Hepatocyte (in vitro differentiated cells): Measurements from ENCODE around the gene ZCWPW2. TPM values are rescaled to one million over a fixed set of nuclear protein-coding genes. Genes with fewer than 3 reads are reported as not detected.
A peak's percentile ranks its signal among the peaks of the same experiment; 100 is the strongest.

ENCODE experiments used
- DNase-seq: peaks from one replicate; pipeline ENCODE4 v3.0.0-alpha.2; 2016; ENCODE audit warnings: low spot score
- H2AFZ ChIP-seq: fragments of 200-600 bp; sonication (generic); 2 replicates; pipeline ENCODE4 v1.6.0; 2016; ENCODE audit warnings: antibody characterized with exemption, mild to moderate bottlenecking
- H3K27ac ChIP-seq: fragments of 200-600 bp; sonication (generic); 2 replicates; pipeline ENCODE4 v1.5.1; 2016; ENCODE audit warnings: mild to moderate bottlenecking
- H3K27me3 ChIP-seq: fragments of 200-600 bp; sonication (generic); 2 replicates; pipeline ENCODE4 v1.6.1; 2016
- H3K36me3 ChIP-seq: fragments of 200-600 bp; sonication (generic); replicated peaks from 2 replicates; pipeline ENCODE4 v1.5.1; 2016; ENCODE audit warnings: low read depth; ENCODE audit not compliant: insufficient read depth
- H3K4me1 ChIP-seq: fragments of 200-600 bp; sonication (generic); 2 replicates; pipeline ENCODE4 v1.5.1; 2016; ENCODE audit warnings: mild to moderate bottlenecking, moderate library complexity; ENCODE audit not compliant: insufficient read depth
- H3K4me2 ChIP-seq: fragments of 200-600 bp; sonication (generic); 2 replicates; pipeline ENCODE4 v1.6.0; 2016
- H3K4me3 ChIP-seq: fragments of 200-600 bp; sonication (generic); 2 replicates; pipeline ENCODE4 v1.5.1; 2016; ENCODE audit warnings: mild to moderate bottlenecking
- H3K79me2 ChIP-seq: fragments of 200-600 bp; sonication (generic); 2 replicates; pipeline ENCODE4 v1.6.0; 2017; ENCODE audit warnings: mild to moderate bottlenecking
- H3K9me2 ChIP-seq: fragments of 200-600 bp; sonication (generic); replicated peaks from 2 replicates; pipeline ENCODE4 v1.6.0; 2017; ENCODE audit warnings: mild to moderate bottlenecking; ENCODE audit not compliant: insufficient read depth
- H3K9me3 ChIP-seq: fragments of 200-600 bp; sonication (generic); 2 replicates; pipeline ENCODE4 v1.5.1; 2016; ENCODE audit warnings: low read depth, mild to moderate bottlenecking
- H4K20me1 ChIP-seq: fragments of 200-600 bp; sonication (generic); 2 replicates; pipeline ENCODE4 v1.6.0; 2016; ENCODE audit warnings: mild to moderate bottlenecking; ENCODE audit not compliant: insufficient read depth, poor library complexity, severe bottlenecking
- EZH2 ChIP-seq: fragments of 200-600 bp; sonication (generic); IDR thresholded peaks from 2 replicates; pipeline ENCODE4 v1.6.1; 2016; ENCODE audit warnings: antibody characterized with exemption, mild to moderate bottlenecking, borderline replicate concordance
- EZH2phosphoT487 ChIP-seq: fragments of 200-600 bp; sonication (generic); IDR thresholded peaks from one replicate; pipeline ENCODE4 v1.6.1; 2018; ENCODE audit warnings: antibody characterized with exemption, mild to moderate bottlenecking, low read depth, moderate library complexity; ENCODE audit not compliant: unreplicated experiment, severe bottlenecking
- WGBS: methylation state at CpG from one replicate; pipeline ENCODE4 v1.1.6; 2016; ENCODE audit warnings: low lambda C conversion rate; ENCODE audit errors: missing lambda C conversion rate; 5-methylcytosine and 5-hydroxymethylcytosine counted together
- polyA plus RNA-seq: library from polyadenylated mRNA; unstranded; fragments of >200 nt; fragmentation: Nextera tagmentation; extraction: Ambion mirVana; gene quantifications from 2 replicates; pipeline ENCODE4 v1.2.1, GENCODE V29; 2016
- total RNA-seq: library from RNA; depleted of rRNA; stranded (reverse); fragments of >200 nt; gene quantifications from 2 replicates; pipeline ENCODE4 v1.2.3, GENCODE V29; 2014
- TF ChIP-seq, protein P1 (sequence below): fragments of 200-600 bp; sonication (generic); IDR thresholded peaks from 2 replicates; pipeline ENCODE4 v1.5.1; 2016; ENCODE audit warnings: antibody characterized with exemption, mild to moderate bottlenecking; ENCODE audit not compliant: poor library complexity

ZCWPW2 gene
- total and polyA plus RNA-seq, 2 experiments from 2014 or later = 0.77 to 1.8 TPM

- no peaks in the 10 kb centered on the region for H4K20me1 ChIP-seq
- H3K4me2 ChIP-seq = no peak overlapping the region
- H3K79me2 ChIP-seq = peaks cover 22% of the 10 kb centered on the region
- no peak overlapping the region for H2AFZ ChIP-seq
- H3K9me3 ChIP-seq = no peaks in the 10 kb centered on the region
- no peak for DNase-seq
- no peaks in the 10 kb centered on the region for H3K4me1 ChIP-seq
- no peak overlapping the region for H3K27ac ChIP-seq
- H3K27me3 ChIP-seq = no peaks in the 10 kb centered on the region
- no peaks in the 10 kb centered on the region for H3K36me3 ChIP-seq
- no peaks in the 10 kb centered on the region for H3K9me2 ChIP-seq
- TF ChIP-seq, protein P1, sequence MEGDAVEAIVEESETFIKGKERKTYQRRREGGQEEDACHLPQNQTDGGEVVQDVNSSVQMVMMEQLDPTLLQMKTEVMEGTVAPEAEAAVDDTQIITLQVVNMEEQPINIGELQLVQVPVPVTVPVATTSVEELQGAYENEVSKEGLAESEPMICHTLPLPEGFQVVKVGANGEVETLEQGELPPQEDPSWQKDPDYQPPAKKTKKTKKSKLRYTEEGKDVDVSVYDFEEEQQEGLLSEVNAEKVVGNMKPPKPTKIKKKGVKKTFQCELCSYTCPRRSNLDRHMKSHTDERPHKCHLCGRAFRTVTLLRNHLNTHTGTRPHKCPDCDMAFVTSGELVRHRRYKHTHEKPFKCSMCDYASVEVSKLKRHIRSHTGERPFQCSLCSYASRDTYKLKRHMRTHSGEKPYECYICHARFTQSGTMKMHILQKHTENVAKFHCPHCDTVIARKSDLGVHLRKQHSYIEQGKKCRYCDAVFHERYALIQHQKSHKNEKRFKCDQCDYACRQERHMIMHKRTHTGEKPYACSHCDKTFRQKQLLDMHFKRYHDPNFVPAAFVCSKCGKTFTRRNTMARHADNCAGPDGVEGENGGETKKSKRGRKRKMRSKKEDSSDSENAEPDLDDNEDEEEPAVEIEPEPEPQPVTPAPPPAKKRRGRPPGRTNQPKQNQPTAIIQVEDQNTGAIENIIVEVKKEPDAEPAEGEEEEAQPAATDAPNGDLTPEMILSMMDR = no peak
- TF ChIP-seq EZH2 = no peak
- no peak for TF ChIP-seq EZH2phosphoT487
- H3K4me3 ChIP-seq = no peak overlapping the region
Observed at GRCh38 chr3:28337230-28337629, 11.3 kb upstream of the ZCWPW2 start.

DNA sequence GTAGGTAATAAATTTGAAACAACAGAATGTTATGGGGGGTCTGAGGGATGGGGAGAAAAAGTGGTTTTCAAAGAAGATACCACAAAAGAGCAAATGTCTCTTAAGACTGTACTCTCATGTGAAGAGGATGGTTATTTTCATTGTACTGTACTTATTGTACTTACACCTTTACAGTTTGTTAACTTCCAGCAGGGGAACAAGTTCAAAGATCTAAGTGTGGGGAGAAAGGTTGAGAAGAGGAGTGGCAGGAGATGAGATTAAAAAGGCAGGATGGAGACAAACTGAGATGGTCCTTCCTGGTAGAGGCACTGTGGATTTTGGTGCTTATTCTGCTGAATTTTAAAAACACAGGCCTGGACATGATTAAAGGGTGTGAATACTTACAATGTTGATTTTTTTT is 5.4 kb upstream of the ZCWPW2 start:
- H2AFZ ChIP-seq = no peak overlapping the region
- no peak for DNase-seq
- TF ChIP-seq EZH2phosphoT487 (no peak), EZH2 (no peak)
- TF ChIP-seq, protein P1 = no peak
- H3K79me2 ChIP-seq = peaks cover 71% of the 10 kb centered on the region
- H3K4me3 ChIP-seq = no peak overlapping the region
- no peaks in the 10 kb centered on the region for H3K27me3 ChIP-seq
- H3K9me3 ChIP-seq = no peaks in the 10 kb centered on the region
- H4K20me1 ChIP-seq = peaks cover 8% of the 10 kb centered on the region
- H3K27ac ChIP-seq = no peak overlapping the region
- H3K36me3 ChIP-seq = no peaks in the 10 kb centered on the region
- peaks cover 7% of the 10 kb centered on the region for H3K4me1 ChIP-seq
- H3K9me2 ChIP-seq = no peaks in the 10 kb centered on the region
- H3K4me2 ChIP-seq = peak overlapping the region; percentile 59

GRCh38 chr3:28345690-28346089 is 2.8 kb upstream of the ZCWPW2 start:
- Histone ChIP-seq H3K4me1 (peaks cover 7% of the 10 kb centered on the region), H3K27me3 (no peaks in the 10 kb centered on the region), H3K9me3 (no peaks in the 10 kb centered on the region), H3K27ac (no peak overlapping the region), H3K79me2 (peaks cover 74% of the 10 kb centered on the region), H3K4me3 (no peak overlapping the region), H3K9me2 (no peaks in the 10 kb centered on the region), H3K4me2 (peak overlapping the region; percentile 79), H3K36me3 (no peaks in the 10 kb centered on the region), H2AFZ (no peak overlapping the region), H4K20me1 (peaks cover 8% of the 10 kb centered on the region)
- TF ChIP-seq EZH2phosphoT487 (no peak), EZH2 (no peak)
- TF ChIP-seq, protein P1 = no peak
- no peak for DNase-seq
- WGBS = 97% methylated on average over 1 of the region's 1 CpG
